ENCODE results near the gene BANF2. TPM values are rescaled to one million over a fixed set of nuclear protein-coding genes. Genes with fewer than 3 reads are reported as not detected.

BANF2 gene
- total RNA-seq, 1 donor from 2014 or later = not detected

GRCh38 chr20:17676942-17677341, 22.8 kb upstream of the BANF2 start:
- no peak overlapping the region for H3K4me3 Mint-ChIP-seq
- H3K27me3 Mint-ChIP-seq = no peaks in the 10 kb centered on the region
- peak overlapping the region; percentile 11 for H3K27ac Mint-ChIP-seq
- DNase-seq (ENCODE audit: extremely low spot score, unreplicated experiment) = no peak
- TF ChIP-seq CTCF (conservative IDR thresholded peaks at IDR 0.05) = no peak
- H3K4me1 Mint-ChIP-seq (ENCODE audit: unreplicated experiment) = peaks cover 41% of the 10 kb centered on the region
- H3K9me3 Mint-ChIP-seq = no peaks in the 10 kb centered on the region
- peaks cover 29% of the 10 kb centered on the region for H3K36me3 Mint-ChIP-seq

GRCh38 chr20:17678295-17678694, 21.5 kb upstream of the BANF2 start:
- H3K27me3 Mint-ChIP-seq = peaks cover 4% of the 10 kb centered on the region
- no peak for TF ChIP-seq CTCF (conservative IDR thresholded peaks at IDR 0.05)
- H3K36me3 Mint-ChIP-seq = peaks cover 24% of the 10 kb centered on the region
- DNase-seq (ENCODE audit: extremely low spot score, unreplicated experiment) = no peak
- H3K4me1 Mint-ChIP-seq (ENCODE audit: unreplicated experiment) = peaks cover 44% of the 10 kb centered on the region
- H3K9me3 Mint-ChIP-seq = no peaks in the 10 kb centered on the region
- peak overlapping the region; percentile 82 for H3K27ac Mint-ChIP-seq
- no peak overlapping the region for H3K4me3 Mint-ChIP-seq

- peak overlapping the region; percentile 82 for H3K27ac Mint-ChIP-seq
- no peak for TF ChIP-seq CTCF (conservative IDR thresholded peaks at IDR 0.05)
- peaks cover 46% of the 10 kb centered on the region for H3K4me1 Mint-ChIP-seq (ENCODE audit: unreplicated experiment)
- H3K4me3 Mint-ChIP-seq = no peak overlapping the region
- DNase-seq (ENCODE audit: extremely low spot score, unreplicated experiment) = no peak
- peaks cover 23% of the 10 kb centered on the region for H3K36me3 Mint-ChIP-seq
- peaks cover 6% of the 10 kb centered on the region for H3K27me3 Mint-ChIP-seq
- H3K9me3 Mint-ChIP-seq = no peaks in the 10 kb centered on the region
Measured at GRCh38 chr20:17678886-17679285, 20.9 kb upstream of the BANF2 start.

GRCh38 chr20:17679941-17680835, 19.6 kb upstream of the BANF2 start:
- DNase-seq (ENCODE audit: extremely low spot score, unreplicated experiment) = no peak
- Mint-ChIP-seq H3K9me3 (no peaks in the 10 kb centered on the region), H3K4me3 (peak overlapping the region; percentile 88), H3K36me3 (peaks cover 18% of the 10 kb centered on the region), H3K4me1 (ENCODE audit: unreplicated experiment) (peaks cover 42% of the 10 kb centered on the region), H3K27me3 (peaks cover 15% of the 10 kb centered on the region), H3K27ac (peak overlapping the region; percentile 95)
- TF ChIP-seq CTCF (conservative IDR thresholded peaks at IDR 0.05) = no peak

- peak; percentile 80 for TF ChIP-seq CTCF (conservative IDR thresholded peaks at IDR 0.05)
- Mint-ChIP-seq H3K9me3 (no peaks in the 10 kb centered on the region), H3K36me3 (peaks cover 16% of the 10 kb centered on the region), H3K27ac (peak overlapping the region; percentile 95), H3K4me1 (ENCODE audit: unreplicated experiment) (peaks cover 35% of the 10 kb centered on the region), H3K27me3 (peaks cover 17% of the 10 kb centered on the region), H3K4me3 (peak overlapping the region; percentile 88)
- peak; percentile 90 for DNase-seq (ENCODE audit: extremely low spot score, unreplicated experiment)
Measured at GRCh38 chr20:17680836-17681725, 18.7 kb upstream of the BANF2 start.

All from type B pancreatic cell (in vitro differentiated cells).